Measurements from ENCODE around the gene USP25. TPM values are rescaled to one million over a fixed set of nuclear protein-coding genes. Genes with fewer than 3 reads are reported as not detected.

The USP25 gene
- total RNA-seq, 4 donors from 2014 or later = 37.4 to 107 (median 69.2) TPM

- H3K4me1 ChIP-seq = no peaks in the 10 kb centered on the region
- H3K4me3 ChIP-seq = no peak overlapping the region
- H3K9me3 ChIP-seq = no peaks in the 10 kb centered on the region
- no peaks in the 10 kb centered on the region for H3K27me3 ChIP-seq
- H3K27ac ChIP-seq = no peak overlapping the region
- no peaks in the 10 kb centered on the region for H3K36me3 ChIP-seq
- TF ChIP-seq CTCF (IDR thresholded peaks at IDR 0.05) (no peak), EP300 (IDR thresholded peaks at IDR 0.05; ENCODE audit: low read depth) (no peak), POLR2AphosphoS5 (IDR thresholded peaks at IDR 0.05) (no peak), POLR2A (IDR thresholded peaks at IDR 0.05) (no peak)
- intact Hi-C loops (cut with DNase I; ENCODE audit: low total_unique reads) (no loop called here), in situ Hi-C loops (cut with MboI; ENCODE audit: low pct_ligation_motif_present in 1 of 4, low pct_unique_long_range_greater_than_20kb in 1 of 4, low sequenced_read_pairs in 3 of 4) (no loop called here)
- no peak for DNase-seq
These were observed 11.1 kb upstream of the USP25 start for GRCh38 chr21:15718711-15719110.

GRCh38 chr21:15719976-15720375 lies 9.8 kb upstream of the USP25 start:
- in situ Hi-C loops (cut with MboI; ENCODE audit: low pct_ligation_motif_present in 1 of 4, low pct_unique_long_range_greater_than_20kb in 1 of 4, low sequenced_read_pairs in 3 of 4) = no loop called here
- Histone ChIP-seq H3K4me3 (no peak overlapping the region), H3K36me3 (no peaks in the 10 kb centered on the region), H3K9me3 (no peaks in the 10 kb centered on the region), H3K4me1 (no peaks in the 10 kb centered on the region), H3K27me3 (no peaks in the 10 kb centered on the region), H3K27ac (no peak overlapping the region)
- WGBS, 2 donors (ENCODE audit: low coverage in 1 of 2) = 84 to 94% methylated on average over 3 to 4 of the region's 4 CpGs
- intact Hi-C loops (cut with DNase I; ENCODE audit: low total_unique reads) = no loop called here
- TF ChIP-seq POLR2AphosphoS5 (IDR thresholded peaks at IDR 0.05) (no peak), POLR2A (IDR thresholded peaks at IDR 0.05) (no peak), CTCF (IDR thresholded peaks at IDR 0.05) (no peak)
- no peak for DNase-seq

DNA sequence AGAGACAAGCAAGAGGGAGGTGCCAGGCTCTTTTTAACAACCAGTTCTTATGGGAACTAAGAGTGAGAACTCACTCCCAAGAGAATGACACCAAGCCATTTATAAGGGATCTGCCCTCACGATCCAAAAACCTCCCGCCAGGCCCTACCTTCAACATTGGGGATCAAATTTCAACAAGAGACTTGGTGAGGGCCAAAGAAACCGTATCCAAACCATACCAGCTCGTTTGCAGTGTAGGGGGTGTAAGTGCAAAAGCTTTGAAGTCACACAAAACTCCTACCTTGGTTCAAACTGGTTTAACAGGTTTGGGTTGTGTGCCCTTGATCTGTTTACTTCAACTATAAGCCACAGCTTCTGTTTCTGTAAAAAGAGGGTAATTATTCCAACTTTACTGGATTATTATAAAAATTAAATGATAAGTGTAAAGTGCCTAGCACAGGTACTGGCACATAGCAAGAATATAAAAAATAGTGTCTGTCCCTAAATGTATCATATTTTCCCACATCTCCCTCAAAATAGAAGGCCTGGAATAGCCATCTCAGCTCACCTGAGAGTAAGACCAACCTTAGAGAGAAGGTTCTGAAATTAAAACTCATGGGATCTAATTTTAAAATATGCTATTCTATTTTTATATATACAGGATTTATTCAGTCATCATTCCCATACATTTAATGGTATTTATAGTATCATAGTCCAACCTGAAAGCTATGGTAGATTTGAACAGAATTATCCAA lies 7.0 kb upstream of the USP25 start:
- Histone ChIP-seq H3K4me1 (no peaks in the 10 kb centered on the region), H3K9me3 (no peaks in the 10 kb centered on the region), H3K27me3 (no peaks in the 10 kb centered on the region), H3K27ac (no peak overlapping the region), H3K36me3 (no peaks in the 10 kb centered on the region), H3K4me3 (no peak overlapping the region)
- in situ Hi-C loops (cut with MboI; ENCODE audit: low pct_ligation_motif_present in 1 of 4, low pct_unique_long_range_greater_than_20kb in 1 of 4, low sequenced_read_pairs in 3 of 4) = no loop called here
- DNase-seq = no peak
- intact Hi-C loops (cut with DNase I; ENCODE audit: low total_unique reads) = no loop called here
- WGBS, 2 donors (ENCODE audit: low coverage in 1 of 2) = 30 to 54% methylated on average over 2 to 4 of the region's 4 CpGs
- TF ChIP-seq EP300 (IDR thresholded peaks at IDR 0.05; ENCODE audit: low read depth) (no peak), CTCF (IDR thresholded peaks at IDR 0.05) (no peak), POLR2AphosphoS5 (IDR thresholded peaks at IDR 0.05) (no peak), POLR2A (IDR thresholded peaks at IDR 0.05) (no peak)

GRCh38 chr21:15725949-15726348 lies 3.8 kb upstream of the USP25 start:
- H3K9me3 ChIP-seq = no peaks in the 10 kb centered on the region
- H3K4me1 ChIP-seq = peaks cover 0 to 8% (median 4%) of the 10 kb centered on the region in 4 donors
- no peak for DNase-seq
- 88% methylated on average over 2 to 3 of the region's 3 CpGs for WGBS, 2 donors (ENCODE audit: low coverage in 1 of 2)
- H3K27ac ChIP-seq = no peak overlapping the region
- H3K36me3 ChIP-seq = no peaks in the 10 kb centered on the region
- no peaks in the 10 kb centered on the region for H3K27me3 ChIP-seq
- intact Hi-C loops (cut with DNase I; ENCODE audit: low total_unique reads) (no loop called here), in situ Hi-C loops (cut with MboI; ENCODE audit: low pct_ligation_motif_present in 1 of 4, low pct_unique_long_range_greater_than_20kb in 1 of 4, low sequenced_read_pairs in 3 of 4) (loop anchor here in 1 of 4 donors (25.0 kb wide), 1 partner anchor 664 kb away; the partner anchor contains the start of gene NRIP1)
- no peak overlapping the region for H3K4me3 ChIP-seq
- no peak for TF ChIP-seq EP300 (IDR thresholded peaks at IDR 0.05; ENCODE audit: low read depth)
- TF ChIP-seq POLR2A (IDR thresholded peaks at IDR 0.05) = no peak
- no peak for TF ChIP-seq CTCF (IDR thresholded peaks at IDR 0.05)
- TF ChIP-seq POLR2AphosphoS5 (IDR thresholded peaks at IDR 0.05) = no peak
